GM19238 (cell line): Measurements from ENCODE around the gene SLC51A.

Source experiments
- DNase-seq: peaks from one replicate; pipeline ENCODE4 v3.0.0; 2011; ENCODE audit warnings: low spot score; ENCODE audit not compliant: insufficient read length

Gene SLC51A

DNA sequence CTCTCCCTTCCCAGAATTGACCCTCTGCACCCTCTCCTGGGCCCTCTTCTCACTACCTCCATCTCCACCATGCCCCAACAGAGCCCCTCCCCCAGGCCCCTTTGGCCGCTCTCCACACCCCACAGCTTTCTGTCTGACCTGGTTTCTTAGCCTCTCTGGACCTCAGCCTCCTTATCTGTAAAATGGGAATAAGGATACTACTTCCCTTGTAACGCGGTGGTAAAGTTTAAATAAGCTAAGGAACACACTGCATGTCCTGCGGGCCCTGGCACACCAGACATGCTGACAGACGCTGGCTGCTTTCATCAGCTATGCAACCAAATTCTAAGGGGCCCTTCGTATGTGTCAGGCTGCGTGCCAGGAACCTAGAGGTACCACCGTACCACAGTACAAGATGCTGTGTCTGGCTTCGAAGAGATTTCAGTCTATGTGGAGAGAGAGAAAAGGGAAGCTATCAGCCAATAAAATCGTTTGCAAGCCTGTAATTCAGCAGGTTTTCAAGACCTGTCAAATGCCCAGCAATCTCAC, 777 bp upstream of the SLC51A start:
- DNase-seq, result no peak

DNA sequence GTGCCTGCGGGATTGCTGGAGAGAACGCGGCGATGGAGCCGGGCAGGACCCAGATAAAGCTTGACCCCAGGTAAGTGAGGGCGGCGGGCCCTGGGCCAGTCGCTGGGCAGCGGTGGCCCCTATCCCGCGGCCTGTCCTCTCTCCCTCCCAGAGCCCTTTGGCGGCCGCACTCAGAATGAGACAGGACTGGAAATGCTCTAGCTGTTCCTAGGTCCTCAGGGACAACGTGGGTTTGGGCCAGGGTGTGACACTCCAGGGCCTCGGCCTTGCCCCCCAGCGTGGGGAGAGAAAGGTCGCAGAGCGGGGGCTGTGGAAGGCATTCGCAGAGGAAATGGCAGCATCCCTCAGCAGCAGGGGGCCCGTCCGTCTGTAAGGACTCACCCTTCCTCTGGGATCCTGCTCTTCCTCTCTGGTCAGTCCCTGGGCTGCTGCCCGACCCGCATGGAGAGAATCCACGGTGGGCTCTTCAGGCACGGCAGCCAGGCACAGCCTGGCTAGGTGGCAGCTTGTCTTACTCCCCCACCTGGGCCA, 412 bp downstream of the SLC51A start:
- DNase-seq, result no peak

- DNase-seq, result no peak
Measured at GRCh38 chr3:196217307-196218154, 1.2 kb downstream of the SLC51A start.

GRCh38 chr3:196218155-196218712, 1.9 kb downstream of the SLC51A start:
- DNase-seq, result no peak

DNA sequence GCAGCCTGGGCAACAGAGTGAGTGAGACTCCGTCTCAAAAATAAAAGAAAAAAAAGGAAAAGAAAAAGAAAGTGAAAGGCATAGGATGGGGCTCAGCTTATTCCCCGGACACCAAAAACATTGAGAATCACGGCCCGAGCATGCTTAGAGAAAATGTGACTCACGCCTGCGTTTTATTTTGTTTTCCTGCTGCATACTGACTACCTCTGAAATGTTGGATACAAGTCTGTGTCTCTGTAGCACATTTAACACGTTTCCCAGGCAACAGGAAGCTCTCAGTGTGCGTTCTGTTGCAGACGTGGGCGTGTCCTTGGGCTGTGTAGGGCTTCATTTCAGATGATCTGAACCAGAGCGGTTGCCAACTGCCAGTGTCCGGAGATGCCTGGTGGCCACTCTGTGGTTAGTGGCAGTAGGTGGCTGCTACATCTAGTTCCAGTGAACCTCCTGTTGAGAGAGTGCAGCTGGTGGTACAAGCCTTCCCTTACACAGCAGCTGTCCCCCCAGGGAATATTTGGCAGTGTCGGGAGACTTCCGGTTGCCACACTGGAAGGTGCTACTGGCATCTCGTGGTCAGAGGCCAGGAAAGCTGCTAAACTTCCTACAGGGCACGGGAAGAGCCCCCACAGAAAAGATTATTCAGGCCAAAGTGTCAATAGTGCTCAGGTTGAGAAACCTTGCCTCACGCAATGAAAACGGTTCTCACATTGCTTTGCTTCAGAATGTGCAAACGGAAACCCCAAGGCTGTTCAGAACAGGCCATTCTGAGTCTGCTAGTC, 3.0 kb downstream of the SLC51A start:
- peak; percentile 56 for DNase-seq

DNA sequence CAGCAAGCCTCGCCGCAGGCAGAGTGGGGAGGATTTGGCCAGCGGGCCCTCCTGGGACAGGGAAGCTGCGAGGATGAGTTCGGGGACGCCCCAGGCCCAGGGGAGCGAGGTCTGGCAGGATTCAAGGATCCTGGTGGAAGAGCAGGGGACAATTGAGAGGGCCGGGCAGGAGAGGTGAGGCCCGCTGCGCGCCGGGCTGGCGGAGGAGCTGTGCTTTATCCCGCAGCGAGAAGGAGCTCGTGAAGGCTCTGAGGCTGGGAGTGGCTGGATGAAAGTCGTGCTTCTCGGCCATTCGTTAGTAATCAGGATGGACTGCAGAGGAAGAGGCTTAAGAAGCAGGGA, 3.6 kb downstream of the SLC51A start:
- DNase-seq, result no peak

DNA sequence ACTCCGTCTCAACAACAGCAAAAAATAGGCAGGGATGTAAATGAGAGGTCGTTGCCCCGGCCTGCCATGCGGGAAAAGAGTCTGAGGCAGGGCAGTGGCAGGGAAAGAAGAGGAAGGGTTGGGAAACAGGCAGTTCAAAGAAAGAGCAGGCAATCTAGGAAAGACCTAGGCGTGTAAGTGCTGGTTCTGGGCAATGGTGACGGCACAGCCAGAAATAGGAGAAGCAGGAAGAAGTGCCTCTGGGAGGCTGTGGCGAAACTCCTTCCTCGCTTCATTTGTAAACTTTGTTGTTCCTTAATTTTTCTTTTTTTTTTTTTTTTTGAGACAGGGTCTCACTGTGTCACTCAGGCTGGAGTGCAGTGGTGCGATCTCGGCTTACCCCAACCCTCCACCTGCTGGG, 4.3 kb downstream of the SLC51A start:
- no peak for DNase-seq

DNA sequence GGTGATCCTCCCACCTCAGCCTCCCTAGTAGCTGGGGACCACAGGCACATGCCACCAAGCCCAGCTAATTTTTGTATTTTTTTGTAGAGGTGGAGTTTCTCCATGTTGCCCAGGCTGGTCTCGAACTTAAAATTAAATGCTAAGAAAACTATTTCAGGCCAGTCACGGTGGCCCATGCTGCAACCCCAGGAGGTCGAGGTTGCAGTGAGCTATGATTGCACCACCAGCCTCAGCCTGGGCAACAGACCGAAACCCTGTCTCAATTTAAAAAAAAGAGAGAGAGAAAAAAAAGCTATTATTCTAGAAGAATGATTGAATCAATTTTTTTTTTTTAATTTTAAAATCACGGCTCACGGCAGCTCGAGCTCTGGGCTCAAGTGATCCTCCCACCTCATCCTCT, 4.7 kb downstream of the SLC51A start:
- no peak for DNase-seq

GRCh38 chr3:196222876-196223595, 6.7 kb downstream of the SLC51A start:
- DNase-seq, result no peak

DNA sequence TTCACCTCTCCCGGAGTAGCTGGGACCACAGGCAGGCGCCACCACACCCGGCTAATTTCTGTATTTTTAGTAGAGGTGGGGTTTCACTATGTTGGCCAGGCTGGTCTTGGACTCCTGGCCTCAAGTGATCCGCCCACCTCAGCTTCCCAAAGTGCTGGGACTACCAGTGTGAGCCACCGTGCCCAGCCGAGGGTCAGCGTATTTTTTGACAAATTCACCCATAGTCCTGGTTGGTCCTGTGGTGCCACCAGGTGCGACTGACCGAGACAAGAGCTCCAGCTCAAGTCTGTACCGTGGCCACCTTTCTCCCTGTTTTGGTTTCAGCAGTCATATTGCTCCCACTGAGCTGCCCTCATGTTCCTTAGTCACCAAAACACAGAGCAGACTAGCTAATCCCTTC, 8.8 kb downstream of the SLC51A start:
- no peak for DNase-seq

DNA sequence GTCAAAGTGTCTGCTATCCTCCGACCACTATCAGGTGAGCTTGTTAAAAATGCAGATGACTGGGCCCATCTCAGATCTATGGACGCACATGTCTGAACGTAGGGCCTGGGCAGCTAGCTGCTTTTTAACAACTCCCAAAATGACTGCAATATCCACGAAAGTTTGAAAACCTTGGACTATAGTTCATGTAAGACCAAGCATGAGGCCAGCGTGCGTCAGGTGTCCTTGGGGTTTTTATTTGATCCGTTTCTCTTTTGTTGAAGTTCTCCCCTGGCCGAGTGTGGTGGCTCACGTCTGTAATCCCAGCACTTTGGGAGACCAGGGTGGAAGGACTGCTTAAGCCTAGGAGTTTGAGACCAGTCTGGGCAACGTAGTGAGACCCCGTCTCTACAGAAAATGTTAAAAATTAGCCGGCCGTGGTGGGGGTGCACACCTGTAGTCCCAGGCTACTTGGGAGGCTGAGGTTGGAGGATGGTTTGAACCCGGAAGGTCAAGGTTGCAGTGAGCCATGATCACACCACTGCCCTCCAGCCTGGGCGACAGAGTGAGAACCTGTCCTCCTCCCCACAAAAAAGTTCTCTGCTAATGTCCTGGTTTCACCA, 9.5 kb downstream of the SLC51A start:
- no peak for DNase-seq

DNA sequence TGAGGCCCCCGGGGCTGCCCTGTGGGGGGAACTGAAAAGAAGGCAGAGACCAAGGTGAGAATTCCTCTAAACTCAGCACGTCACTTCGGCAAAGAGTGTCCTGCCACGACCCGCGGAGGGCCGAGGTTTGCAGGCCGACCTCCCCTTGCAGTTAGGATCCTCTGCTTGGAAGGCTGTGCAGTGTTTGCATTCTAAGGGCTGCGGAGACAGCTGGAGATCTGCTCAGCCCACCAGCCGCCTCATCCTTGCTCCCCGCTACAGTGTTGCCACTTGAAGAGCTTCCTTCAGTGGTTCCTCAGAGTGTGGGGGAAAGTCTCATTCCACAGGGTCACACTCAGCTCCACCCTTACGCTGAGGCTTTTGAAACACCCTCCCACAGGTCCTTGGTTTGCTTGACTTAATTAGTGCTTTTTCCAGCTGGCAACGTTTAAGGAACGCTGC, 10.8 kb downstream of the SLC51A start:
- no peak for DNase-seq

DNA sequence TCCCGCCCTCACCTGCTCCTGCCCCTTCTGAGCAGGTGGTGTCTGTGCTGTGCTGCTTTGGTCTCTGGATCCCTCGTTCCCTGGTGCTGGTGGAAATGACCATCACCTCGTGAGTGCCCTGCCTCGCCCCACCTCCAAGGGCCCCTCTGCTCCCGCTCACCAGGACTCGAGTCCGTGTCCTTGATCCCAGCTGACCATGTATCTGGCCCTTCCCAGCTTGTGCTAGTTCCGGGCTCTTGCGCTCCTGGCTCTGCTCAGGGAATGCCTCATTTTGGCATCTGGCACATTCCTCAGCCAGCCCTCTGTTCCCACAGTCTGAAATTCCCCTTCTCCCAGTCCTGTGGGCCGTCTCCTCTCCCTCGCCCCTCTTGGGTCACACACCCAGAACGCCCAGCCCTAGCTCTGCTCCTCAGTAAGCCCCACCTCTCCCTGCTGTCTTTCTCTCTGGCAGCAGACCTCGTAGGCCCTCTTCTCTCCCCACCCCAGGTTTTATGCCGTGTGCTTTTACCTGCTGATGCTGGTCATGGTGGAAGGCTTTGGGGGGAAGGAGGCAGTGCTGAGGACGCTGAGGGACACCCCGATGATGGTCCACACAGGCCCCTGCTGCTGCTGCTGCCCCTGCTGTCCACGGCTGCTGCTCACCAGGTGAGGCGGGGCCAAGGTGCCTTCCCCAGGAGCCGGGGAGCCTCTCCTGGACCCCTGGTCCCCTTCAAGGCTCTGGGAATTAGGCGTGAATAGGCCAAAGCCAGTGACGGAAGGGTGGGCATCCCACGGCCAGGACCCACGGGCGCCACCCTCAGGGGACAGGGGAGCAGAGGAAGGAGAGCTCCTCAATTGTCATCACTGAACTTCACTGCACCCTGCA, 11.5 kb downstream of the SLC51A start:
- no peak for DNase-seq

GRCh38 chr3:196232154-196232881, 16.0 kb downstream of the SLC51A start:
- no peak for DNase-seq

DNA sequence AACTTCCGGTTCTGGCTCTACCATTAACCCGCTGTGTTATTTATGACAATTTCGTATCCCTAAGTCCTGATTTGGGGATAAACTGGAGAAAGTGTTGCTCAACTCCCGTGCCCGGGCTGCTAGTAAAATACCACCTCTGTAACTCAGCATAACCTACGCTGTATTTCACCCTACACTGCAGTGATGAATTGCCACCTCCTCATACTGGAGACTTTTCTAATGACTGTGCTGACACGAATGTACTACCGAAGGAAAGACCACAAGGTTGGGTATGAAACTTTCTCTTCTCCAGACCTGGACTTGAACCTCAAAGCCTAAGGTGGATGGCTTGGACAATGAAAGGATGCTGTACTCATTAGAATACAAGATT, 16.5 kb downstream of the SLC51A start:
- no peak for DNase-seq

GRCh38 chr3:196235452-196236122, 19.3 kb downstream of the SLC51A start:
- DNase-seq, result no peak

DNA sequence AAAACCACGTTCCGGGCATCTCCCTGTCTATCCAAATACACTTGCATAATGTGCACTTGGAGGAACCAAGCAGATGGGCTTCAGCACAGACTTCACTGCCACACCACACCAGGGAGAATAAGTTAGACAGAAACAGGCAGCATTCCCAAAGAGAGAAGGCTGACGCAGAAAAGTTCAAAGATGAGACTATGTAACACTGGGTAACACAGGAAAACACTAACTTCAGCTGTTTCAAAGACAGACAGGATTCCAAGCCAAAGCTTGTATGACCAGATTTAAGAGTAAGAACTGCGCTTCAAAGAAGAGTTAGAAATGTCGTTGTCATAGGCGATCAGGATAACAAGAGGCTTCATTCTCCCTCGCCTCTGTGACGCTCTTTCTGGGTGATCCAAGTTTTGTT, 19.9 kb downstream of the SLC51A start:
- no peak for DNase-seq

GRCh38 chr3:196237203-196237602, 20.9 kb downstream of the SLC51A start:
- no peak for DNase-seq
